Esophagus squamous epithelium (tissue), 4 donors: Measurements from ENCODE around the gene CDHR4.

Experiments
- CTCF ChIP-seq, 6 experiments: fragments of 450-650 bp in 4 of 6; fragments of 200-600 bp in 2 of 6; sonication (generic) in 2 of 6; IDR thresholded peaks; one replicate each; pipeline ENCODE4 v1.5.1; 2016 to 2019; ENCODE audit warnings: antibody characterized with exemption in 6 of 6, mild to moderate bottlenecking in 4 of 6, moderate library complexity in 4 of 6
- POLR2A ChIP-seq, 4 donors: fragments of 450-650 bp; IDR thresholded peaks; one replicate each; pipeline ENCODE4 v1.6.1; 2017; ENCODE audit warnings: antibody characterized with exemption in 4 of 4, mild to moderate bottlenecking in 4 of 4, moderate library complexity in 3 of 4

GRCh38 chr3:49751501-49751900 is 48.2 kb downstream of the CDHR4 start:
- TF ChIP-seq POLR2A (IDR thresholded peaks at IDR 0.05) (no peak), CTCF (IDR thresholded peaks at IDR 0.05) (no peak)
